Left lung (tissue), 10 donors: ENCODE measurements around the gene ATL1. TPM values are rescaled to one million over a fixed set of nuclear protein-coding genes. Genes with fewer than 3 reads are reported as not detected.

ENCODE experiments used
- ATAC-seq: fragments of 200-7000 bp; cut with Tn5 transposase; one replicate; pipeline ENCODE4 v1.9.1; 2020; ENCODE audit warnings: moderate library complexity
- DNase-seq, 4 donors: peaks; one replicate each; pipeline ENCODE4 v3.0.0-alpha.2; 2013 to 2020
- H3K27ac ChIP-seq, 2 donors: fragments of 200-600 bp; sonication (generic) in 1 of 2; one replicate each; pipeline versions ENCODE4 v1.5.0 to v1.8.0; 2020 to 2021
- H3K27me3 ChIP-seq, 2 donors: fragments of 200-600 bp; sonication (generic) in 1 of 2; one replicate each; pipeline versions ENCODE4 v1.5.0 to v1.8.0; 2020 to 2021
- H3K36me3 ChIP-seq, 2 donors: fragments of 200-600 bp; sonication (generic) in 1 of 2; one replicate each; pipeline versions ENCODE4 v1.5.0 to v1.8.0; 2020 to 2021
- H3K4me1 ChIP-seq, 2 donors: fragments of 200-600 bp; one replicate each; pipeline ENCODE4 v1.8.0; 2021
- H3K4me3 ChIP-seq, 2 donors: fragments of 200-600 bp; sonication (generic) in 1 of 2; one replicate each; pipeline versions ENCODE4 v1.5.0 to v1.8.0; 2020 to 2021; ENCODE audit warnings: mild to moderate bottlenecking in 1 of 2
- H3K9me3 ChIP-seq, 2 donors: fragments of 200-600 bp; sonication (generic) in 1 of 2; one replicate each; pipeline versions ENCODE4 v1.5.0 to v1.8.0; 2020 to 2021
- CTCF ChIP-seq, 2 donors: fragments of 200-600 bp; sonication (generic) in 1 of 2; IDR thresholded peaks; one replicate each; pipeline versions ENCODE4 v1.5.0 to v1.8.0; 2021; ENCODE audit warnings: antibody characterized with exemption in 2 of 2
- intact Hi-C, 2 donors: fragments of 100-400 bp; cut with DNase I; formaldehyde crosslinking; loops; one replicate each; pipeline versions ENCODE4 v1.11.2 to v1.14.2; 2022
- polyA plus RNA-seq, 6 donors: library from polyadenylated mRNA; unstranded; fragments of 120-200 nt; gene quantifications; one replicate each; pipeline ENCODE4 v1.2.1, GENCODE V29; 2013; ENCODE audit not compliant: insufficient read length in 6 of 6
- total RNA-seq, 2 donors: library from RNA; stranded (reverse); fragmentation: NEBNext Ultra II Directional; extraction: Animal tissue kit (Norgen Biotek cat#: 25700); gene quantifications; one replicate each; pipeline ENCODE4 v1.2.1, GENCODE V29; 2021
- donor health status: DM: no; HTN: yes; CAD: no.
- donor health status: DM: no; HTN: no; CAD: no.

Gene ATL1
- total and polyA plus RNA-seq, 8 donors, result 5.4 to 10.8 (median 7.7) TPM

GRCh38 chr14:50605766-50606165 is 45.8 kb downstream of the ATL1 start:
- no peaks in the 10 kb centered on the region for H3K4me1 ChIP-seq
- no peak overlapping the region for H3K27ac ChIP-seq
- no peaks in the 10 kb centered on the region for H3K9me3 ChIP-seq
- ATAC-seq (no peak), DNase-seq (peak in 1 of 4 donors; percentile 24)
- H3K36me3 ChIP-seq, result no peaks in the 10 kb centered on the region
- intact Hi-C loops, result loop anchor here in 1 of 2 donors (10.0 kb wide), 1 partner anchor 169 kb away; no protein-coding TSS in a partner anchor
- H3K27me3 ChIP-seq, result no peaks in the 10 kb centered on the region
- TF ChIP-seq CTCF (IDR thresholded peaks at IDR 0.05), result no peak
- no peak overlapping the region for H3K4me3 ChIP-seq

GRCh38 chr14:50606468-50606867 is 46.5 kb downstream of the ATL1 start:
- Histone ChIP-seq H3K27me3 (no peaks in the 10 kb centered on the region), H3K27ac (no peak overlapping the region), H3K36me3 (no peaks in the 10 kb centered on the region), H3K4me3 (no peak overlapping the region), H3K9me3 (no peaks in the 10 kb centered on the region), H3K4me1 (no peaks in the 10 kb centered on the region)
- DNase-seq (no peak), ATAC-seq (no peak)
- TF ChIP-seq CTCF (IDR thresholded peaks at IDR 0.05), result no peak
- intact Hi-C loops, result loop anchor here in 1 of 2 donors (10.0 kb wide), 1 partner anchor 168 kb away; no protein-coding TSS in a partner anchor

GRCh38 chr14:50607181-50607580 is 47.2 kb downstream of the ATL1 start:
- ATAC-seq, result no peak
- no peak overlapping the region for H3K27ac ChIP-seq
- H3K9me3 ChIP-seq, result no peaks in the 10 kb centered on the region
- intact Hi-C loops, result loop anchor here in 1 of 2 donors (10.0 kb wide), 1 partner anchor 168 kb away; no protein-coding TSS in a partner anchor
- no peaks in the 10 kb centered on the region for H3K4me1 ChIP-seq
- H3K27me3 ChIP-seq, result no peaks in the 10 kb centered on the region
- no peak overlapping the region for H3K4me3 ChIP-seq
- no peak for DNase-seq
- no peak for TF ChIP-seq CTCF (IDR thresholded peaks at IDR 0.05)
- no peaks in the 10 kb centered on the region for H3K36me3 ChIP-seq

- Histone ChIP-seq H3K4me3 (no peak overlapping the region), H3K27me3 (no peaks in the 10 kb centered on the region), H3K9me3 (no peaks in the 10 kb centered on the region), H3K27ac (no peak overlapping the region), H3K4me1 (no peaks in the 10 kb centered on the region), H3K36me3 (no peaks in the 10 kb centered on the region)
- intact Hi-C loops, result loop anchor here in 1 of 2 donors (10.0 kb wide), 1 partner anchor 167 kb away; no protein-coding TSS in a partner anchor
- no peak for TF ChIP-seq CTCF (IDR thresholded peaks at IDR 0.05)
- no peak for DNase-seq
- no peak for ATAC-seq
Measured at GRCh38 chr14:50607761-50608160, 47.8 kb downstream of the ATL1 start.

GRCh38 chr14:50608302-50608851 is 48.4 kb downstream of the ATL1 start:
- TF ChIP-seq CTCF (IDR thresholded peaks at IDR 0.05), result no peak
- DNase-seq (no peak), ATAC-seq (no peak)
- Histone ChIP-seq H3K36me3 (no peaks in the 10 kb centered on the region), H3K4me1 (no peaks in the 10 kb centered on the region), H3K27ac (no peak overlapping the region), H3K9me3 (no peaks in the 10 kb centered on the region), H3K4me3 (no peak overlapping the region), H3K27me3 (no peaks in the 10 kb centered on the region)
- intact Hi-C loops, result loop anchor here in 1 of 2 donors (10.0 kb wide), 1 partner anchor 166 kb away; no protein-coding TSS in a partner anchor
